ENCODE data around the gene CENPM. TPM values are rescaled to one million over a fixed set of nuclear protein-coding genes. Genes with fewer than 3 reads are reported as not detected.

The CENPM gene
- total RNA-seq, 2 donors from 2014 or later = 28.5 to 43.1 TPM

DNA sequence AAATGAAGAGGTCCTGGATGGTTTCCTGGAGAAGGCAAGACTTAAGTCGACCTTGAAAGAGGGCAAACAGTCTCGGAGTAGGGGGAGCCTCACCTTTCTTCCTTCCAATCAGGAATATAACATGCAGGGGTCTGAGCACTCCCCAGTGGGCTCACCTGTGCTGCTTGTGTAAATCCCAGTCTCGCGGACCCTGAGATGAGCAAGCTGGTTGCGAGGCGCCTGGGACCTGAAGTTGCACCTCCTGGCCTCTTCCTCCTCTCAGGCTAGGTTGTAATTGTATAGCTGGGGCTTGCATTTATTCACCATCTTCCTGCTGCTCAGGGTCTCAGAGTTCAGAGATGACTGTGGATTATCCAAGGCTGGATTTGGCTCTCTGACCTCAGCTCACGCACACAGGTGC lies 44.2 kb upstream of the CENPM start:
- H3K36me3 ChIP-seq (ENCODE audit: control insufficient read depth, insufficient read depth, low read length) = no peaks in the 10 kb centered on the region
- WGBS, 2 experiments (ENCODE audit: insufficient coverage in 1 of 2, insufficient read length in 1 of 2) = 93 to 95% methylated on average over 6 to 7 of the region's 7 CpGs
- H3K4me1 Mint-ChIP-seq = no peaks in the 10 kb centered on the region

DNA sequence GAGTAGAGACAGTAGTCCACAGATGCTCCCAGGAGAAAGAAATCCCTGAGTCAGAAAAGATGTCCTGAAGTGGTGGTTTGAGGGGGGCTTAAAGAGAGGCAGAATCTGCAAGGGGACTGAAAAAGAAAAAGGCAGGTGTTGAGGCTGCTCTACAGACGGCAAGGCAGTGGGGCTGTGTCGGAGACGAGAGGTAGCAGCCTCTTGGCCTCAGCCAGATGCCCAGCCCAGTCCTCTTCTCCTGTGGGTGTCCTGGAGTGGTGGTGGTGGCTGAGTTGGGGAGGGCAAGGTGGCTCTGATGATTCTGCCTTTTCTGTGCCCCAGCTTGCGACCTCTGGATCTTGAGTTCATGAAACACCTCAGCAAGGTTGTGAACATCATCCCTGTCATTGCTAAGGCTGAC lies 42.3 kb upstream of the CENPM start:
- Histone ChIP-seq H3K27me3 (ENCODE audit: control insufficient read depth, insufficient read depth, low read length, poor library complexity, severe bottlenecking) (no peaks in the 10 kb centered on the region), H3K27ac (ENCODE audit: low read depth, low read length) (no peak overlapping the region), H3K9me3 (ENCODE audit: control insufficient read depth, low read length) (no peaks in the 10 kb centered on the region), H3K4me3 (ENCODE audit: low read length) (no peak overlapping the region), H3K9ac (ENCODE audit: extremely low read depth, low read length, poor library complexity, severe bottlenecking) (no peak overlapping the region), H3K36me3 (ENCODE audit: control insufficient read depth, insufficient read depth, low read length) (no peaks in the 10 kb centered on the region), H3K4me1 (ENCODE audit: control insufficient read depth, insufficient read depth, low read length) (no peaks in the 10 kb centered on the region)
- H3K36me3 Mint-ChIP-seq (ENCODE audit: low read depth) = no peaks in the 10 kb centered on the region
- H3K4me3 Mint-ChIP-seq = no peak overlapping the region
- no peaks in the 10 kb centered on the region for H3K27me3 Mint-ChIP-seq (ENCODE audit: insufficient read depth)
- H3K9me3 Mint-ChIP-seq = no peaks in the 10 kb centered on the region
- H3K27ac Mint-ChIP-seq = no peak overlapping the region
- DNase-seq = peak; percentile 33
- TF ChIP-seq, protein P1, sequence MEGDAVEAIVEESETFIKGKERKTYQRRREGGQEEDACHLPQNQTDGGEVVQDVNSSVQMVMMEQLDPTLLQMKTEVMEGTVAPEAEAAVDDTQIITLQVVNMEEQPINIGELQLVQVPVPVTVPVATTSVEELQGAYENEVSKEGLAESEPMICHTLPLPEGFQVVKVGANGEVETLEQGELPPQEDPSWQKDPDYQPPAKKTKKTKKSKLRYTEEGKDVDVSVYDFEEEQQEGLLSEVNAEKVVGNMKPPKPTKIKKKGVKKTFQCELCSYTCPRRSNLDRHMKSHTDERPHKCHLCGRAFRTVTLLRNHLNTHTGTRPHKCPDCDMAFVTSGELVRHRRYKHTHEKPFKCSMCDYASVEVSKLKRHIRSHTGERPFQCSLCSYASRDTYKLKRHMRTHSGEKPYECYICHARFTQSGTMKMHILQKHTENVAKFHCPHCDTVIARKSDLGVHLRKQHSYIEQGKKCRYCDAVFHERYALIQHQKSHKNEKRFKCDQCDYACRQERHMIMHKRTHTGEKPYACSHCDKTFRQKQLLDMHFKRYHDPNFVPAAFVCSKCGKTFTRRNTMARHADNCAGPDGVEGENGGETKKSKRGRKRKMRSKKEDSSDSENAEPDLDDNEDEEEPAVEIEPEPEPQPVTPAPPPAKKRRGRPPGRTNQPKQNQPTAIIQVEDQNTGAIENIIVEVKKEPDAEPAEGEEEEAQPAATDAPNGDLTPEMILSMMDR (conservative IDR thresholded peaks at IDR 0.05) = no peak
- no peaks in the 10 kb centered on the region for H3K4me1 Mint-ChIP-seq
- 85 to 100% methylated on average over 1 to 4 of the region's 4 CpGs for WGBS, 2 experiments (ENCODE audit: insufficient coverage in 1 of 2, insufficient read length in 1 of 2)

More for the DNA sequence above, 44.2 kb upstream of the CENPM start:
- Mint-ChIP-seq H3K27me3 (ENCODE audit: insufficient read depth) (no peaks in the 10 kb centered on the region), H3K36me3 (ENCODE audit: low read depth) (no peaks in the 10 kb centered on the region), H3K9me3 (no peaks in the 10 kb centered on the region), H3K27ac (no peak overlapping the region), H3K4me3 (no peak overlapping the region)
- DNase-seq = peak; percentile 24
- Histone ChIP-seq H3K9me3 (ENCODE audit: control insufficient read depth, low read length) (no peaks in the 10 kb centered on the region), H3K27ac (ENCODE audit: low read depth, low read length) (no peak overlapping the region), H3K27me3 (ENCODE audit: control insufficient read depth, insufficient read depth, low read length, poor library complexity, severe bottlenecking) (no peaks in the 10 kb centered on the region), H3K4me1 (ENCODE audit: control insufficient read depth, insufficient read depth, low read length) (no peaks in the 10 kb centered on the region), H3K4me3 (ENCODE audit: low read length) (no peak overlapping the region), H3K9ac (ENCODE audit: extremely low read depth, low read length, poor library complexity, severe bottlenecking) (no peak overlapping the region)
- TF ChIP-seq, protein P1 (conservative IDR thresholded peaks at IDR 0.05) = no peak

DNA sequence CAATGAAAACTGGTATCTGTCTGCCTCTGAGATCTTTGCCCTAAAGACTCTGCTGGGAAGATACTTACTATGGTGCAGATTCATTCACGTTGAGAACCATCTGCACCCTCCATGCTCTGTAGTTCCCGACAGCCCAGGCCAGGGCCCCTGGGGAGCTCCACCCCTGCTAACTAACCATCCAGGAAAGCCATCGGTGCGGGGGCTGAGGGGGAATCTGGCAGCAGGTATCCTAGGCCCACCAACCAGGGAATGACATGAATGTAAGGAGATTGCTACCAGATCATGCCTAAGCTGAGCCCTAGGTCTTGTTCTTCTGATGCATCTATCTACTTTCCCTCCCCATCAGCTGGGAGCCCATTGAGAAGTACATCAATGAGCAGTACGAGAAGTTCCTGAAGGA lies 40.3 kb upstream of the CENPM start:
- DNase-seq = peak; percentile 20
- H3K36me3 Mint-ChIP-seq (ENCODE audit: low read depth) = no peaks in the 10 kb centered on the region
- Histone ChIP-seq H3K27me3 (ENCODE audit: control insufficient read depth, insufficient read depth, low read length, poor library complexity, severe bottlenecking) (no peaks in the 10 kb centered on the region), H3K9ac (ENCODE audit: extremely low read depth, low read length, poor library complexity, severe bottlenecking) (no peak overlapping the region), H3K27ac (ENCODE audit: low read depth, low read length) (no peak overlapping the region), H3K9me3 (ENCODE audit: control insufficient read depth, low read length) (no peaks in the 10 kb centered on the region), H3K4me1 (ENCODE audit: control insufficient read depth, insufficient read depth, low read length) (no peaks in the 10 kb centered on the region), H3K4me3 (ENCODE audit: low read length) (no peak overlapping the region), H3K36me3 (ENCODE audit: control insufficient read depth, insufficient read depth, low read length) (no peaks in the 10 kb centered on the region)
- no peaks in the 10 kb centered on the region for H3K4me1 Mint-ChIP-seq
- no peak overlapping the region for H3K27ac Mint-ChIP-seq
- H3K9me3 Mint-ChIP-seq = no peaks in the 10 kb centered on the region
- H3K4me3 Mint-ChIP-seq = no peak overlapping the region
- H3K27me3 Mint-ChIP-seq (ENCODE audit: insufficient read depth) = no peaks in the 10 kb centered on the region
- 91 to 96% methylated on average over 4 to 5 of the region's 5 CpGs for WGBS, 2 experiments (ENCODE audit: insufficient coverage in 1 of 2, insufficient read length in 1 of 2)
- TF ChIP-seq, protein P1 (conservative IDR thresholded peaks at IDR 0.05) = no peak
